Measurements from ENCODE around the gene RHOF.

- no peak for TF ChIP-seq CTCF (IDR thresholded peaks at IDR 0.05)
- TF ChIP-seq POLR2A (IDR thresholded peaks at IDR 0.05) = no peak
Measured at GRCh38 chr12:121810234-121810817, 16.8 kb upstream of the RHOF start.

Data from prostate gland (tissue), 2 donors.